GM12878 (cell line): ENCODE measurements around the gene RGL1. TPM values are rescaled to one million over a fixed set of nuclear protein-coding genes. Genes with fewer than 3 reads are reported as not detected.

Experiments
- ATAC-seq: fragments of 200-7000 bp; cut with Tn5 transposase; 3 replicates; pipeline ENCODE4 v1.9.1; 2020; ENCODE audit warnings: mild to moderate bottlenecking, moderate library complexity
- BruUV-seq: library from RNA; stranded (reverse); fragments of 400-500 nt; replicated peaks from 2 replicates; lab custom pipeline; 2021; lab: Mats Ljungman, UMichigan
- CTCF ChIA-PET: fragments of 300-600 bp; sonication (Branson Sonifier 250); formaldehyde crosslinking; extraction: SDS; loops from one replicate; lab custom pipeline; 2021; ENCODE audit warnings: inconsistent platforms; lab: Yijun Ruan, JAX
- POLR2A ChIA-PET: fragments of 350-600 bp; formaldehyde crosslinking; extraction: SDS; loops from one replicate; lab custom pipeline; 2021; ENCODE audit warnings: inconsistent platforms; lab: Charles Lee
- RAD21 ChIA-PET: fragments of 300-600 bp; sonication (Branson Sonifier 250); formaldehyde crosslinking; loops from one replicate; lab custom pipeline; 2023; ENCODE audit warnings: antibody characterized with exemption; ENCODE audit not compliant: unreplicated experiment; lab: Charles Lee
- SMC1A ChIA-PET: fragments of 300-600 bp; sonication (Branson Sonifier 250); formaldehyde crosslinking; loops from one replicate; lab custom pipeline; 2023; ENCODE audit not compliant: unreplicated experiment, uncharacterized antibody; lab: Charles Lee
- DNase-seq: peaks from one replicate; pipeline ENCODE4 v3.0.0-alpha.2; 2011; ENCODE audit warnings: low read depth, low spot score
- FAIRE-seq: peaks from 3 replicates; lab custom pipeline; 2011; peaks lifted over from hg19 to GRCh38; lab: Jason Lieb, UNC
- H2AFZ ChIP-seq: 2 replicates; pipeline ENCODE4 v1.6.0; 2011; ENCODE audit warnings: low read depth, low read length, control low read depth; ENCODE audit not compliant: control insufficient read depth
- H3K27ac ChIP-seq: 2 replicates; pipeline ENCODE4 v1.5.1; 2011; ENCODE audit warnings: control low read depth; ENCODE audit not compliant: control insufficient read depth, insufficient read depth
- H3K27me3 ChIP-seq, 2 experiments: replicated peaks in 1 of 2; 2 replicates each; pipeline versions ENCODE4 v1.6.0 to v1.6.1; 2011; ENCODE audit warnings: low read length in 1 of 2; ENCODE audit not compliant: control insufficient read depth in 2 of 2, insufficient read depth in 2 of 2
- H3K36me3 ChIP-seq, 2 experiments: 2 replicates each; pipeline ENCODE4 v1.5.1; 2011; ENCODE audit warnings: low read length in 1 of 2; ENCODE audit not compliant: control insufficient read depth in 2 of 2, insufficient read depth in 2 of 2
- H3K4me1 ChIP-seq: 2 replicates; pipeline ENCODE4 v1.6.1; 2011; ENCODE audit warnings: mild to moderate bottlenecking, low read length, moderate library complexity, mixed read lengths; ENCODE audit not compliant: control insufficient read depth, insufficient read depth
- H3K4me2 ChIP-seq: 2 replicates; pipeline ENCODE4 v1.6.0; 2011; ENCODE audit warnings: control low read depth; ENCODE audit not compliant: control insufficient read depth, insufficient read depth
- H3K4me3 ChIP-seq: fragments of 200-600 bp; sonication (generic); 2 replicates; pipeline ENCODE4 v1.5.1; 2016
- H3K79me2 ChIP-seq: 2 replicates; pipeline ENCODE4 v1.6.0; 2011; ENCODE audit warnings: low read length; ENCODE audit not compliant: control insufficient read depth, insufficient read depth
- H3K9ac ChIP-seq: 2 replicates; pipeline ENCODE4 v1.8.0; 2011; ENCODE audit warnings: low read length, control low read depth, mixed read lengths; ENCODE audit not compliant: control insufficient read depth, insufficient read depth
- H3K9me3 ChIP-seq: replicated peaks from 3 replicates; pipeline ENCODE4 v1.5.1; 2011; ENCODE audit warnings: mild to moderate bottlenecking, low read length; ENCODE audit not compliant: control insufficient read depth, insufficient read depth
- H4K20me1 ChIP-seq: 2 replicates; pipeline ENCODE4 v1.6.0; 2011; ENCODE audit not compliant: control insufficient read depth, insufficient read depth
- ATF7 ChIP-seq: fragments of 450-650 bp; IDR thresholded peaks from 2 replicates; pipeline ENCODE4 v1.6.1; 2016; ENCODE audit warnings: low read depth, mild to moderate bottlenecking
- BHLHE40 ChIP-seq, 2 experiments: fragments of 450-650 bp in 1 of 2; IDR thresholded peaks; 2 replicates each; pipeline ENCODE4 v1.6.1; 2011 to 2017; ENCODE audit warnings: low read depth in 2 of 2, borderline replicate concordance in 1 of 2, improper control_type of control experiment in 1 of 2, low read length in 1 of 2, mild to moderate bottlenecking in 1 of 2
- CBX3 ChIP-seq: fragments of 200-600 bp; sonication (generic); IDR thresholded peaks from 2 replicates; pipeline ENCODE4 v1.6.1; 2016; ENCODE audit warnings: low read depth, borderline replicate concordance
- EED ChIP-seq: sonication (generic); IDR thresholded peaks from 2 replicates; pipeline ENCODE4 v1.6.1; 2016; ENCODE audit warnings: antibody characterized with exemption, low read depth
- ESRRA ChIP-seq: IDR thresholded peaks from 2 replicates; pipeline ENCODE4 v1.6.1; 2012; ENCODE audit warnings: mild to moderate bottlenecking, low read length, improper control_type of control experiment
- HCFC1 ChIP-seq: fragments of 150-350 bp; IDR thresholded peaks from 2 replicates; pipeline ENCODE4 v1.6.1; 2014; ENCODE audit warnings: low read length
- HDAC2 ChIP-seq: fragments of 200-600 bp; sonication (generic); IDR thresholded peaks from 2 replicates; pipeline ENCODE4 v1.6.1; 2017
- HDAC6 ChIP-seq: fragments of 200-600 bp; sonication (generic); IDR thresholded peaks from one replicate; pipeline ENCODE4 v1.8.0; 2017; ENCODE audit warnings: antibody characterized with exemption; ENCODE audit not compliant: unreplicated experiment
- MTA2 ChIP-seq: fragments of 450-650 bp; IDR thresholded peaks from 2 replicates; pipeline ENCODE4 v1.6.1; 2016; ENCODE audit warnings: low read depth, mild to moderate bottlenecking, moderate library complexity
- NFIC ChIP-seq: IDR thresholded peaks from 2 replicates; pipeline ENCODE4 v1.6.1; 2012; ENCODE audit warnings: low read depth, mild to moderate bottlenecking, inconsistent platforms, low read length, moderate library complexity
- PAX5 ChIP-seq: IDR thresholded peaks from 2 replicates; pipeline ENCODE4 v1.6.1; 2011; ENCODE audit warnings: low read depth, low read length, borderline replicate concordance
- SIX5 ChIP-seq: IDR thresholded peaks from 2 replicates; pipeline ENCODE4 v1.6.1; 2011; ENCODE audit warnings: mild to moderate bottlenecking, low read depth, low read length, moderate library complexity; ENCODE audit not compliant: severe bottlenecking
- SMARCA5 ChIP-seq: fragments of 450-650 bp; IDR thresholded peaks from 2 replicates; pipeline ENCODE4 v1.6.1; 2017; ENCODE audit warnings: mild to moderate bottlenecking
- TARDBP ChIP-seq: IDR thresholded peaks from 2 replicates; pipeline ENCODE4 v1.6.1; 2016; ENCODE audit warnings: borderline replicate concordance
- USF2 ChIP-seq: IDR thresholded peaks from 2 replicates; pipeline ENCODE4 v1.6.1; 2011; ENCODE audit warnings: low read depth, low read length, improper control_type of control experiment, borderline replicate concordance
- WRNIP1 ChIP-seq: IDR thresholded peaks from 2 replicates; pipeline ENCODE4 v1.6.1; 2011; ENCODE audit warnings: low read depth, low read length, improper control_type of control experiment, borderline replicate concordance
- YBX1 ChIP-seq: fragments of 450-650 bp; IDR thresholded peaks from 2 replicates; pipeline ENCODE4 v1.6.1; 2016; ENCODE audit warnings: antibody characterized with exemption
- ZNF384 ChIP-seq: IDR thresholded peaks from 2 replicates; pipeline ENCODE4 v1.6.1; 2012; ENCODE audit warnings: low read depth, mild to moderate bottlenecking, low read length, improper control_type of control experiment, borderline replicate concordance
- ZNF622 ChIP-seq: fragments of 450-650 bp; IDR thresholded peaks from 2 replicates; pipeline ENCODE4 v1.6.1; 2017; ENCODE audit warnings: mild to moderate bottlenecking, inconsistent platforms
- ZZZ3 ChIP-seq: IDR thresholded peaks from 2 replicates; pipeline ENCODE4 v1.6.1; 2011; ENCODE audit warnings: low read depth; ENCODE audit not compliant: control insufficient read depth, insufficient read length
- WGBS: methylation state at CpG from one replicate; pipeline ENCODE4 v1.1.6; 2016; ENCODE audit warnings: low lambda C conversion rate; ENCODE audit not compliant: insufficient replicate concordance, insufficient coverage; ENCODE audit errors: missing lambda C conversion rate; 5-methylcytosine and 5-hydroxymethylcytosine counted together
- in situ Hi-C: fragments of 300-500 bp; cut with MboI; formaldehyde crosslinking; loops from 9 replicates; pipeline ENCODE4 v1.14.3; 2018; ENCODE audit warnings: mixed read lengths
- intact Hi-C: fragments of 100-400 bp; cut with micrococcal nuclease; formaldehyde crosslinking; loops from one replicate; pipeline ENCODE4 v1.14.2; 2022; ENCODE audit not compliant: unreplicated experiment
- polyA plus RNA-seq, 11 experiments: library from polyadenylated mRNA; depleted of rRNA in 4 of 11; unstranded in 6 of 11; stranded (reverse) in 5 of 11; fragments of >200 nt; fragmentation: Nextera tagmentation in 4 of 11; fragmentation: Illumina TruSeq in 1 of 11; extraction: Ambion mirVana in 4 of 11; extraction: Trizol in 1 of 11; gene quantifications; 1 replicate in 1 of 11; 2 replicates in 10 of 11; pipeline versions ENCODE4 v1.2.1 to v1.2.3, GENCODE V29; 2011 to 2016; ENCODE audit warnings: inconsistent platforms in 2 of 11, missing spikeins in 2 of 11, low read depth in 1 of 11
- total RNA-seq, 4 experiments: library from RNA; depleted of rRNA in 3 of 4; stranded (reverse); fragments of >200 nt in 3 of 4; fragmentation: Illumina TruSeq in 1 of 4; extraction: Trizol in 1 of 4; gene quantifications; 2 replicates each; pipeline versions ENCODE4 v1.2.1 to v1.2.3, GENCODE V29; 2013 to 2021

The RGL1 gene
- total and polyA plus RNA-seq, 10 of the 15 experiments (the other 5 are each of a cell fraction or from before 2014, with no cell fraction given) = 8.1 to 25.0 (median 19.0) TPM

DNA sequence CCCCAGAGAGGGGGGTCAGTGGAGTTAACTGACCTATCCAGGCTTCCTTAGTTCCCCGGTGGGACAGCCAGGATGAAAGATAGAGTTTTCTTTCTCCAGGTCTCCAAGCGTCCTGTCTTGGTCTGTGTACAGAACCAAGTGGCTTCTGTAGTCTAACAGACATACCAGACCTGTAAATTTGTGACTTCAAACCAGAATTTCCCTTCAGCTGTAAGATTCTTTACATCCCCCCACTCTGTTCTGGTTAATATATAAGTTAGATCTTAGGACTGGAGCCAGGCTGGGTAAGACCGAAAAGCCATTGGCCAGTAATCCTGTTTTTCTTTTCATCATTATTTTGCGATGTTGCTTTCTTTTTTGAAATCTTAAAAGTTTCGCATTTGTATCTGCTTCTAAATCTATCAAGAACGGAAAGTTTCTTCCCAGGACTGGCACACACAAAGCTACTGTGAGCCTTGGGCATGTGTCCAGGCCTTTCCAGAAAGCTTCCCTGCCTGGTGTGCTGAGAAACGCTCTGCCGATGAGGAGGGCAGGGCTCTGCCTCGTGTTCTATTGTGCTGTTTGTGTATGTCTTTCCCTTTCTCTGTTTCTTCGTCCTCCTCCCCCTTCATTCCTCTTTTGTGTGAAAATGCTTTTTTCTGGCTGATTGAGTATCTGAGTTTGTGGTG lies 72.3 kb downstream of the RGL1 start:
- no peaks in the 10 kb centered on the region for H4K20me1 ChIP-seq
- CTCF ChIA-PET = no interaction called here
- no peak for ATAC-seq

More for the DNA sequence above, 72.3 kb downstream of the RGL1 start:
- H3K9me3 ChIP-seq = no peaks in the 10 kb centered on the region
- H3K27me3 ChIP-seq = no peaks in the 10 kb centered on the region
- TF ChIP-seq CBX3 (no peak), HDAC6 (no peak), BHLHE40 (IDR thresholded peaks at IDR 0.05; ENCODE audit: borderline replicate concordance in 1 of 2, low read depth in 2 of 2, low read length in 1 of 2) (no peak), SIX5 (no peak), ATF7 (no peak), USF2 (no peak), YBX1 (no peak), TARDBP (no peak), ZZZ3 (no peak), ZNF622 (no peak), NFIC (no peak), ESRRA (no peak), HCFC1 (no peak), SMARCA5 (no peak), HDAC2 (no peak), MTA2 (no peak), WRNIP1 (no peak), PAX5 (no peak), ZNF384 (no peak), EED (no peak)
- no peak for DNase-seq
- intact Hi-C loops = no loop called here
- BruUV-seq = no TSS peak
- in situ Hi-C loops = no loop called here
- no peak overlapping the region for H3K4me2 ChIP-seq
- peaks cover 4% of the 10 kb centered on the region; the same call in 1 of the 2 replicates for H3K4me1 ChIP-seq
- RAD21 ChIA-PET = no interaction called here
- H3K79me2 ChIP-seq = no peaks in the 10 kb centered on the region; the same call in 1 of the 2 replicates
- no peak overlapping the region for H2AFZ ChIP-seq
- SMC1A ChIA-PET = interaction anchor here (0.9 to 1.5 kb wide), 3 partner anchors 13 to 30 kb away, joined by 3 read pairs; no protein-coding TSS in a partner anchor
- no peak for FAIRE-seq
- 63% methylated on average over 10 of the region's 10 CpGs for WGBS
- no peak overlapping the region for H3K4me3 ChIP-seq
- H3K27ac ChIP-seq = no peak overlapping the region
- H3K36me3 ChIP-seq = peaks cover 5 to 17% of the 10 kb centered on the region in 2 experiments; a peak in 2 of 4 replicates
- no peak overlapping the region for H3K9ac ChIP-seq
- POLR2A ChIA-PET = no interaction called here
